Stimulated activated CD4-positive, alpha-beta T cell treated with anti-CD3 and anti-CD28 coated beads, TNF-alpha, amount 100 ng/mL, for 48 hours (primary cell): Measurements from ENCODE around the gene GRID2IP.
A peak's percentile ranks its signal among the peaks of the same experiment; 100 is the strongest.

Experiments
- DNase-seq, 3 donors: peaks; one replicate each; pipeline ENCODE4 v3.0.0-alpha.2; 2020; ENCODE audit warnings: low read depth in 3 of 3

The GRID2IP gene

DNA sequence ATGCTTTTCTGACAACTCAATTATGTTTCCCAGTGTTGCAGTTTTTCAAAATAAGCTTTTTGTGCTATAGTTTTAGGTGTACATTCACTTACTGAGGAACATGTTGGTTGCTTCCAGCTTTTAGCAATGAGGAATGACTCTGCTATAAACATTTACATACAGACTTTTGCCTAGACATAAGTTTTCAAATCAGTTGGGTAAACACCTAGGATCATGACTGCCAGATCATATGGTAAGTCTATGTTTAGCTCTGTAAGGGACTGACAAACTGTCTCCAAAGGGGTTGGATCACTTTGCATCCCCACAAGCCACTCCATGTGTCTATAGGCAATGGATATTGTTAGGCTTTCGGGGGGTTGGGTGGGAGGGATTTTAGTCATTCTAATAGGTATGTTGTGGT is 10.8 kb upstream of the GRID2IP start:
- DNase-seq: no peak

DNA sequence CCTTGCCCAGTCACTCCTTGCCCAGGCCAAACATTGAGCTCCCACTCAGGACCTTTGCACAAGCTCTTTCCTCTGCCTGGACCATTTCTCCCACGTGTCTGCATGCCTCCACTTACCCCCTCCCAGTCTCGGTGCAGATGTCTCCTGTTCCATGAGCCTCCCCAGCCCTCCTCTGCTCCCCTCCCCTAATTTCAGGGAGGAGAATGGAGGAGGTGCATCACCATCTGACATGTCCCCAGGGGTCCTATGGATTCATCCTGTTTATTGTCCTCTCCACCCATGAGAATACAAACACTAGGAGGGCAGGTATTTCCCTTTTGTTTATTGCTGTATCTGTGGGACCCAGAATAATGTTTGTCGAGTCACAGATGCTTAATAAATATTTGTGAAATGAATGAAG is 8.6 kb upstream of the GRID2IP start:
- no peak for DNase-seq

DNA sequence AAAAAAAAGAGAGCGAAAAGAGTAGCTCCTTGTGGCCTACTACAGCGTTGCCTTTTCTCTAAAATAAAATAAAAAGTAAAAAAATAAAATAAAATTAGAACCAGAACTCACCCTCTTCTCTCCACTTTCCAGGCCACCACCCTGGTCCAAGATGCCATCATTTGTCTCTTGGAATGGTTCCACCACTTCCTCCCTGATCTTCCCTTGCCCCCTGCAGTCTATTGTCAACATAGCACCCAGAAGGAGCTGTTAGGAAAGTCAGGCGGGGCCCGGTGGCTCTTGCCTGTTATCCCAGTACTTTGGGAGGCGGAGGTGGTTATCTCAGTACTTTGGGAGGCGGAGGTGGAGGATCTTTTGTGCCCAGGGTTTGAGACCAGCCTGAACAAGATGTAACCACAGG is 7.6 kb upstream of the GRID2IP start:
- no peak for DNase-seq

DNA sequence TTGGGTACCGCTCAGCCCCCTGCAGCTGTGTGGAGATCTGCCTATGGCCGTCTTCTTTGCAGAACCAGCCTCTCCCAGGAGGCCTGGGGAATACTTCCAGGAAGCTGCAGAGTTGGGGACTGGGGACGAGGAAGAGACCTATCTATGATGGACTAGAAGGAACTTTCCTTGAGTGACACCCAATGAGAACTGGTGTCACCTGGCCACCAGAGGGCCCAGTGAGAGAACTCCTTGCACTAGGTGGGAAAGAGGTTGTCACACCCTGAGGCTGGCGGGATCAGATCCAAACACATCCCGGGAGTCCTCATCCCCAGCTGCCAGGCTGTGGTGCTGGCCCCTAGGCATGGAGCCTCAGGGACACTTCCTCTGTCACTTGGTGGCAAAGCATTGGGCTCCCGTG is 4.9 kb upstream of the GRID2IP start:
- no peak for DNase-seq

DNA sequence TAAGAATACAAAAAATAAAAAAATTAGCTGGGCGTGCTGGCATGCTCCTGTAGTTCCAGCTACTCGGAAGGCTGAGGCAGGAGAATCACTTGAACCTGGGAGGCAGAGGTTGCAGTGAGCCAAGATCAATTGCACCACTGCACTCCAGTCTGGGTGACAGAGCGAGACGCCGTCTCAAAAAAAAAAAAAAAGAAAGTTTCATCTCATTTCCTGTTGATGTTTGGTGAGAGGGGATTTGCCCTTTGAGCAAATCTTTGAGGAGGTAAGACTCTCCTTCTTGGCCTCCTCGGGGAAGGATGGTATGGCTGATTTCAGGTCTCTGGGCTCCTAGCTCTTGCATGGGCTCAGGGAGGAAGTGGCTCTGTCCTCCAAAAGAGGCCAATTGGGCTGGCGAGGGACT is 3.6 kb upstream of the GRID2IP start:
- DNase-seq: no peak

- no peak for DNase-seq
These were observed 2.3 kb upstream of the GRID2IP start for GRCh38 chr7:6553448-6554044.

DNA sequence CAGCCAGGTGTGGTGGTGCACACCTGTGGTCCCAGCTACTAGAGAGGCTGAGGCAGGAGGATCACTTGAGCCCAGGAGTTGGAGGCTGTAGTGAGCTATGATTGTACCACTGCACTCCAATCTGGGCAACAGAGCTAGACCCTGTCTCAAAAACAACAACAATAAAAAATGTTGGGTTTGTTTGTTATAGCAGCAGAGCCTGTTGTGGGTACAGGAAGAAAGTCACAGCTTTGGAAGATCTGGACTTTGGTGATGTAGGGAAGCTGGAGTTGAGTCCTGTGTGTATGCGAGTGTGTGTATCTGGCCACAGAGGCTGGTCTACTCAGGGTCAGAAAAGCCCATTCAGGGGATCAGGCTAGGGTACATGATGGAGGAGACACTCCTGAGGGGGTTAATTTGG is 3.9 kb downstream of the GRID2IP start:
- no peak for DNase-seq

DNA sequence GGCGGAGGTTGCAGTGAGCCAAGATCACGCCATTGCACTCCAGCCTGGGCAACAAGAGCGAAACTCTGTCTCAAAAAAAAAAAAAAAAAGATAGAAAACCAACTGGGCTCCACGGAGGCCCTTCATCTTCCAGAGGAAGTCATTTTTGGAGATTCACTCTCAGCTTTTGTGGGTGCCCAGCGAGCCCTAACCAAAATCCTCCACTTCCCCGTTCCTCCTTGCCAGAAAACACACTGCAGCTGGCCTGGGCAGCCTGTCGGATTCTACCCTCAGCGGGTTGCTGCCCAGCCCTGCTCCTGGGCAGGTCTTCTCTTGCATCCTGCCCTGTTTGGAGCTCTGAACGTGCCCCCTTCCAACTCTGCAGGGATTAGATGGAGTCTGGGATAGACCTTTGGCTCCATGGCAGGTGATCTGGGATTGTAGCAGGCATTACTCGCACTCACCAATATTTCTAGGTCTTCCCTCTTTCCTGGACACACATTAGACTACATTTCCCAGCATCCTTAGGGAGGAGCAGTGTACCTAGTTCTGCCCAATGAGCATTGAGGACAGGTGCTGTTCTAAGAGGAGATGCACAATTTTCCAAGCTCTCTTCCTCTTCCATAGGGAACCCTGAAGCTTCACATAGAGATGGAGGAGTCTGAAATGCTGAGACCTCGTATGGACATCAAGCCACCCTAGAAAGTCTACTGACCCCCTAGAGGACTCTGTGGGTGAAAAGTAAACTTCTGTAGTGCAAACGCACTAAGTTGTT is 4.6 kb downstream of the GRID2IP start:
- no peak for DNase-seq

DNA sequence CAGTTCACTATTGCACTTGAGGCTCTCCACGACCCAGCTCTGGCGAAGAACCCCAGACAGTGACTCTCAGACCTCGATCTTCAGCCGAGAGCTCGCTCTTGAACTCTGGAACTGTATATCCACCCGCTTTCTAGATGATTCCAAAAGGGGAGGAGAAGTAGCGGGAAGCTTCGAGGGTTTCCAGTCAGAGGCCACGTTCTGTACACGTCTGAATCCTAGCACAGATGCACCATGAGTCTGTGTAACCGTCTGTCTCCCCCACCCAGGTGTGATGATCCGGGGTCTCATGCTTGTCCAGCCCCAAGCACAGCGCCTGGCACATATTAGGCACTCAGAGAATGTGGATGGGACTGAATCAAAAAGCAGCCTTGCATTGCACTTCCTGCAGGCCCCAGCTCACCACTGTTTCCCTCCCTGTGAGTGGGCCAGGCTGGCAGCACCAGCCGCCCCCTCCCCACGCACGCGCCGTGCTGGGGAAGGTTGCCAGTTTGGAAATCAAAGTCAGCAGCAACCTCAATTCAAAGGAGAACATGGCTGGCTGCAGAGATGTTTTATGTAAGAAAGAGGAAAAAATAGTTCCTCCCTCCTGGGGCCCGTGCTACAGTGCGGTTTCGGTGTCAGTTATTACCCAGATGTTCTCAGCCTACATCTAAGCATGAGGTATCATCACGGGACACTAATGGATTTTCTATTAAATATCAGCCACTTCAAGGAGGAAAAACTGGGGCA is 5.7 kb downstream of the GRID2IP start:
- DNase-seq: no peak

DNA sequence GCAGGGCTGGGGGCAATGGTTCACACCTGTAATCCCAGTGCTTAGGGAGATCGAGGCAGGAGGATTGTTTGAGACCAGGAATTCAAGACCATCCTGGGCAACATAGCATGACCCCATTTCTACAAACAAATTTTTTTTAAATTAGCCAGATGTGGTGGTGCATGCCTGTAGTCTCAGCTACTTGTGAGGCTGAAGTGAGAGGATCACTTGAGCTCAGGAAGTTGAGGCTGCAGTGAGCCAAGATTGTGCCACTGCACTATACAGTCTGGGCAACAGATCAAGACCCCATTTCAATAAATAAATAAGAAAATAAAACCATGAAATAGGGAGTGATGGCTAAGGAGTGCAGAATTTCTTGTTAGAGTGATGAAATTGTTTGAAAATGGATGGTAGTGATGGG is 8.9 kb downstream of the GRID2IP start:
- no peak for DNase-seq

DNA sequence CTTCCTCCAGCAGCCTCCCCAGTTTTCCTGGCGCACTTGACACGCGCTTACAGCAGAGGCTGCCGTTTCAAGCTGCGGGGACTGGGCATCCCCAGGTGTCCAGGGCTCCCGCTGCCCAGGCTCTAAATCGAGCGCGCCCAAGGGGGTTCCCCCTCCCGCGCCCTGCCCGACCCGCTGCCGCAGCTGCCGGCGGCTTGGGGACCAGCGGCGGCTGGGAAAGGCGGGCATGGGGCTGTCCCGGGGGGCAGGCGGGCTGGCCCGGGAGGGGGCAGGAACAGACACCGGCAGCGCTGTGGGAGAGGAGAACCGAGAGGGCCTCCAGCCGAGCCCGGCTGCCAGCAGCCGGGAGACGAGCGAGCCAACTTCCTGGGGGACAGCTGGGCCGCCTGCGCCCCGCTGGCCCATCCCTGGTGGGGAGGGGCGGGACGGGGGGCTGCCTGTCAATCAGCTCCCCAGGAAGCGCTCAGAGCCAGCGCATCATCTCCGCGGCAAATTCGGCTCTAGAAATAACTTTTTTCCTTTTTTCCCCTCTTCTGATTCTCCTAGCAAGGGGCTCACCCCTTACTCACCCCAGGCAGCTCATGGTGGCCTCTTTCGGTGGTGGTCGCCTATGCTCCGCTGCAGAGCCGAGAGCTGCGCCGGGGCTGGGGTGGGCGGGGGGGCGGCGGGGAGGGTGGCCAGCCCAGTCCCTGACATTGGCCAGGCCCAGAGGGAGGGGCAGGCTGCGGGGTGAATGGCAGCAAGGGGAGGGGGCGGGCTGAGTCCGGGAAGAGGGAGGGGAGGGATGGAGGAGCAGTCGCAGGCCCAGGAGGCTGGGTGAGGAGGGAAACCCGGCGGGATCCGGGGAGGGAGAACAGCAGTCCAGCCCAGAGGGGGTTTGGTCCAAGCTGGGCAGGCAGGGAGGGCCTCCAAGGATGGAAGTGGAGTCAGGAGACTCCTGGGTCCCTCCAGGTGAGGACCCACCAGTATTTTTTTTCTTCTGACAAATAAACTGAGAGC is 14.7 kb downstream of the GRID2IP start:
- no peak for DNase-seq

- peak in 1 of 3 donors; percentile 53 for DNase-seq
These were observed 17.3 kb downstream of the GRID2IP start for GRCh38 chr7:6533893-6534495.

GRCh38 chr7:6532516-6532915 is 18.7 kb downstream of the GRID2IP start:
- DNase-seq: no peak

- DNase-seq: no peak
These were observed 19.6 kb downstream of the GRID2IP start for GRCh38 chr7:6531492-6532279.

GRCh38 chr7:6530626-6531491 is 20.4 kb downstream of the GRID2IP start:
- peak in 2 of 3 donors; percentile 13 to 49 for DNase-seq

- no peak for DNase-seq
These were observed 21.6 kb downstream of the GRID2IP start for GRCh38 chr7:6529643-6530042.

DNA sequence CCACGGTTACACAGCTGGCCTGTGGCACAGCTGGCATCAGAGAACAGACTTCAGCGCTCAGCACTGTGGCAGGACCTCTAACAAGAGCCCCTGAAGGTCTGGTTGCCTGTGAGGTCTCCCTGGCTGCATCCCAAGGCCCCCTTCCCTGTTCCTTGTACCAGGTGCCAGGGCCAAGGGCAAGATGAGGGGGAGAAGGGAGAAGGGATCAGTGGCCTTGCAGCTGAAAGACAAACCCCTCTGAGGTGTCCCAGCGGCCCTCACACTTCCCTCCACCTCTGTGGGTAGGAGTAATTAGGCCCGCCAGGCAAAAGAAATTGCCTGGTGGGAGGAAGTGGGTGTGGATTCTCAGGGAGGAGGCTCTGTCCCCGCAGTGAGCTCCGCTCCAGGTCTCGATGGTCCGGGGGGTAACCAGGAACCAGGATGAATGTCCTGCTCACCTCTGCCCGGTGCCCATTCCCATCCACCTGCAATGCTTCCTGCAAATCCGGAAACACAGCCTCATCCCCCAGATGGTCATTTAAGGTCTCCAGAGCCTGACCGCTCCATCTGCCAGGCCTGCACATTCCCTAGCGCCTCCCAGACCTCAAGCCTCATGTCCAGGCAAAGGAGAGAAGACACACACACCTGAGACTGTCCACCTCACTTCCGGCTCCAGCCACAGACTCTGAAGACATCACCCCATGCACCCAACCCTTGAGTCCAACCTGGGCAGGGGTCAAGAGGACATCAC is 22.7 kb downstream of the GRID2IP start:
- no peak for DNase-seq

DNA sequence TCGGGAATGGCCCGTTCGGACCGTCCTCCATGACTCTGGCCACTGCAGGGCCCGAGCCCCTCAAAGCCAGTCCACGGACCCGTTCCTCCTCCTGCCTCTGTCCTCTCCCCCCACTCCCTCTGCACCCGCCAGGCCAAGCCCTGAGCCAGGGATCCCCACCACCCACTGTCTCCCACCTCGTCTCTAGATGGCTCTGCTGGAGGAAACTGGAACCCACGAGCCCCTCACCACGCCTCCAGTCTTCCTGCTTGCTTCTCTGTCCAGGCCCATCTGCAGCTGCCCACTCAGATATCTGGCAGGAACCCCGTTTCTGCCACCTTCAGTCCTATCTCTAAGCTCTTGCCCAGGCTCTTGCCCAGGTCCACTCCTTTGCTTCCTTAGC is 24.3 kb downstream of the GRID2IP start:
- no peak for DNase-seq
